ENCODE results near the gene ADGRB3. TPM values are rescaled to one million over a fixed set of nuclear protein-coding genes. Genes with fewer than 3 reads are reported as not detected.

Gene ADGRB3
- total and polyA plus RNA-seq, 2 donors (not counting 3 experiments of a cell fraction or from before 2014, with no cell fraction given): not detected

DNA sequence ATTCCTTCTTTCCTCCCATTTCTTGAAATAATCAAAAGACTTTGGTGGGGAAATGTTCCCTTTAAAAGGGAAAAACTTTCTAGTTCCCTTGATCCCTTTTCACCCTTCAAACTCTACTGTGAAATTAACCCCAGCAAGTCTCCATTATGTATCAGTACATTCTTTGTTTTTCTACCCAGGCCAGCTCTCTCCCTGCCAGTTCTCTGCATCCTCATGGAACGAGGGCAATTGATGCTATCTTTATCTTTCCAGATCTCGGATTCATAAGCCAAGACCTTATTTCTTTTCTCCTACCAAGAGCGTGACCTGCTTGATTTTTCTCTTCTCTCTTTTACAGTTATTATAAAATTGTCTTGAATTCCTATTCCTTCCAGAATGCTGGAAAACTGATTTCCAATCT, 75.8 kb downstream of the ADGRB3 start:
- peaks cover 2% of the 10 kb centered on the region for H3K9me3 ChIP-seq (replicated peaks; ENCODE audit: control insufficient read depth, insufficient read depth, low read length)
- no peak overlapping the region for H3K4me2 ChIP-seq (ENCODE audit: insufficient read depth, low read length)
- POLR2A ChIA-PET: no interaction called here
- no TSS peak for BruUV-seq (replicated peaks)
- TF ChIP-seq, protein P1, sequence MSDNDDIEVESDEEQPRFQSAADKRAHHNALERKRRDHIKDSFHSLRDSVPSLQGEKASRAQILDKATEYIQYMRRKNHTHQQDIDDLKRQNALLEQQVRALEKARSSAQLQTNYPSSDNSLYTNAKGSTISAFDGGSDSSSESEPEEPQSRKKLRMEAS (IDR thresholded peaks at IDR 0.05; ENCODE audit: insufficient read depth, insufficient read length): no peak
- TF ChIP-seq POLR2A (IDR thresholded peaks at IDR 0.05; ENCODE audit: low read depth, low read length) (no peak), MYC (IDR thresholded peaks at IDR 0.05; ENCODE audit: low read depth, low read length) (no peak), GATA2 (IDR thresholded peaks at IDR 0.05; ENCODE audit: insufficient read depth, insufficient read length, low read depth, low read length) (no peak), POLR2AphosphoS5 (IDR thresholded peaks at IDR 0.05; ENCODE audit: insufficient read depth, low read depth, low read length) (no peak), EZH2 (IDR thresholded peaks at IDR 0.05; ENCODE audit: borderline replicate concordance, low read depth, low read length, severe bottlenecking) (no peak), FOS (IDR thresholded peaks at IDR 0.05; ENCODE audit: borderline replicate concordance, insufficient read depth, low read length) (no peak), JUN (IDR thresholded peaks at IDR 0.05; ENCODE audit: borderline replicate concordance, insufficient read depth, insufficient read length, low read depth) (no peak)
- TF ChIP-seq, protein P2, sequence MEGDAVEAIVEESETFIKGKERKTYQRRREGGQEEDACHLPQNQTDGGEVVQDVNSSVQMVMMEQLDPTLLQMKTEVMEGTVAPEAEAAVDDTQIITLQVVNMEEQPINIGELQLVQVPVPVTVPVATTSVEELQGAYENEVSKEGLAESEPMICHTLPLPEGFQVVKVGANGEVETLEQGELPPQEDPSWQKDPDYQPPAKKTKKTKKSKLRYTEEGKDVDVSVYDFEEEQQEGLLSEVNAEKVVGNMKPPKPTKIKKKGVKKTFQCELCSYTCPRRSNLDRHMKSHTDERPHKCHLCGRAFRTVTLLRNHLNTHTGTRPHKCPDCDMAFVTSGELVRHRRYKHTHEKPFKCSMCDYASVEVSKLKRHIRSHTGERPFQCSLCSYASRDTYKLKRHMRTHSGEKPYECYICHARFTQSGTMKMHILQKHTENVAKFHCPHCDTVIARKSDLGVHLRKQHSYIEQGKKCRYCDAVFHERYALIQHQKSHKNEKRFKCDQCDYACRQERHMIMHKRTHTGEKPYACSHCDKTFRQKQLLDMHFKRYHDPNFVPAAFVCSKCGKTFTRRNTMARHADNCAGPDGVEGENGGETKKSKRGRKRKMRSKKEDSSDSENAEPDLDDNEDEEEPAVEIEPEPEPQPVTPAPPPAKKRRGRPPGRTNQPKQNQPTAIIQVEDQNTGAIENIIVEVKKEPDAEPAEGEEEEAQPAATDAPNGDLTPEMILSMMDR (IDR thresholded peaks at IDR 0.05; ENCODE audit: extremely low read depth in 1 of 2, insufficient read depth in 1 of 2, low read depth in 1 of 2, low read length in 2 of 2): no peak
- intact Hi-C loops (cut with micrococcal nuclease) (no loop called here), dilution Hi-C loops (cut with MboI; ENCODE audit: extremely low pct_ligation_motif_present, low sequenced_read_pairs) (no loop called here)
- H3K9me1 ChIP-seq (replicated peaks; ENCODE audit: control insufficient read depth, extremely low read depth, insufficient read depth, low read length): no peaks in the 10 kb centered on the region
- H3K4me1 ChIP-seq (ENCODE audit: control insufficient read depth, extremely low read depth, insufficient read depth, low read length): no peaks in the 10 kb centered on the region
- CTCF ChIA-PET: no interaction called here
- H3K79me2 ChIP-seq (ENCODE audit: control insufficient read depth, insufficient read depth, low read length): no peaks in the 10 kb centered on the region
- no peak for DNase-seq (ENCODE audit: low read depth, low spot score)
- no peak overlapping the region for H2AFZ ChIP-seq (ENCODE audit: low read depth, low read length)
- no peak for FAIRE-seq
- no peaks in the 10 kb centered on the region for H4K20me1 ChIP-seq (replicated peaks; ENCODE audit: control insufficient read depth, extremely low read depth, insufficient read depth, low read length)
- no peak overlapping the region for H3K9ac ChIP-seq (replicated peaks; ENCODE audit: extremely low read depth, insufficient read depth, low read length)
- H3K36me3 ChIP-seq (ENCODE audit: control insufficient read depth in 2 of 2, extremely low read depth in 1 of 2, insufficient read depth in 2 of 2, low read length in 2 of 2): no peaks in the 10 kb centered on the region
- no peak overlapping the region for H3K27ac ChIP-seq (ENCODE audit: insufficient read depth, low read depth, low read length)
- H3K27me3 ChIP-seq (ENCODE audit: control insufficient read depth in 2 of 2, insufficient read depth in 2 of 2, low read length in 2 of 2): no peaks in the 10 kb centered on the region
- no peak overlapping the region for H3K4me3 ChIP-seq (replicated peaks in 1 of 3; ENCODE audit: insufficient read depth in 1 of 3, low read depth in 1 of 3, low read length in 3 of 3)
